Cardiac fibroblast (primary cell): Measurements from ENCODE around the gene MORC2.

Experiments used
- DNase-seq, 2 donors: peaks; one replicate each; pipeline versions ENCODE4 v3.0.0 to v3.0.0-alpha.2; 2010; ENCODE audit warnings: low read depth in 2 of 2
- H3K4me3 ChIP-seq, 2 donors: replicated peaks in 1 of 2; 1 replicate in 1 of 2; 2 replicates in 1 of 2; pipeline ENCODE4 v1.5.1; 2011; ENCODE audit warnings: low read depth in 2 of 2, low read length in 2 of 2, mild to moderate bottlenecking in 2 of 2, moderate library complexity in 1 of 2
- CTCF ChIP-seq: IDR thresholded peaks from one replicate; pipeline ENCODE4 v1.5.1; 2011; ENCODE audit warnings: low read depth, mild to moderate bottlenecking, low read length, inconsistent platforms

Gene MORC2

GRCh38 chr22:30945653-30946052 is 22.9 kb downstream of the MORC2 start:
- no peak for TF ChIP-seq CTCF
- no peak for DNase-seq
- H3K4me3 ChIP-seq = no peak overlapping the region

GRCh38 chr22:30944986-30945385 is 23.6 kb downstream of the MORC2 start:
- no peak for DNase-seq
- H3K4me3 ChIP-seq = no peak overlapping the region
- TF ChIP-seq CTCF = no peak

GRCh38 chr22:30943368-30943767 is 25.2 kb downstream of the MORC2 start:
- TF ChIP-seq CTCF = no peak
- DNase-seq = no peak
- H3K4me3 ChIP-seq = no peak overlapping the region

DNA sequence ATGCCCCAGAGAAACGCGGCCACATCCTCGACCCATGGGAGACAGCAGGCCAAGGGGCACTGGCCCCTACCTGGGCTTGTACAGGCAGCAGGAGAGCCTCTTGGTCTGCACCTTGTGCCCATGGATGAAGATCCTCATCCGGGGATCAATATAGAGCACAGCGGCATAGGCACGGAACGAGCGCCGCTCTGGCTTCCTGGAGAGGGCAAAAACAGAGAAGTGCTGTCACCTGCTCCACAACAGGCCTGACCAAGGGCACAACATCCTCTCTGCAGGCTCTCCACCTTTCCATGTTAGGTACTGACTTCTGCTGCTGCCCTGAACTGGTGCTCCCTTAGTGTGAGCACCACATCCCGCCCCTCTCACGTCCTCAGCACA is 27.2 kb downstream of the MORC2 start:
- TF ChIP-seq CTCF = no peak
- H3K4me3 ChIP-seq = no peak overlapping the region
- no peak for DNase-seq

DNA sequence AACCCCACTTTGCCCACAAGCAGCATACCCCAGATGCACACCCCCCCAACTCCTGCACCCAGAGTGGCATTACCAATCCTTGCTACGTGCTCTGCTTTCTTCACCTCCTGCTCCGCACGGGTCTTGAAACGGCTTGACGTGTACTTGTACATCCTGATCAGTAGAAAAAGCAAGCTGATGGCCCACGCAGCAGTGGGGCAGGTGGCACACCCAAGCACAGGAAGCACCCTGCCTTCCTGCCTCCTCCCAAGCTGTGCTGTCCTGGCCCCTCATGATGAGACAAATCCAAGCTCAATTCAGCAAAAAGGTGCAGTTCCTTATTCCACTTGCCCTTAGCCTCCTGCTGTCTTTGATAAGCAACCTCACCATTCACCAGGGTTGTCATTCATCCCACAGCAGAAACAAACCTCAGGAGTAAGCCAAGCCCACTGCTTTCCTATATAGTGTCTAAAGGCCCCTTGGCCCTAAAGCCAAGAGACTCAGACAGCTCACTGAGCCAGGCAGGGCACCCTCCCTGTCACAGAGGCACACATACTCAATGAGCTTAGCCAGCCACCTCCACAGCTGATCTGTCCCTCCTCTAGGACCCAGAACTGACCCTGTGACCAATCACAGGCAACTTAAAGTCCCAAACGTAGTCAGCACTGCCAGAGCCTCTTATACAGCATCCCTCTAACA is 27.8 kb downstream of the MORC2 start:
- no peak overlapping the region for H3K4me3 ChIP-seq
- no peak for DNase-seq
- no peak for TF ChIP-seq CTCF

DNA sequence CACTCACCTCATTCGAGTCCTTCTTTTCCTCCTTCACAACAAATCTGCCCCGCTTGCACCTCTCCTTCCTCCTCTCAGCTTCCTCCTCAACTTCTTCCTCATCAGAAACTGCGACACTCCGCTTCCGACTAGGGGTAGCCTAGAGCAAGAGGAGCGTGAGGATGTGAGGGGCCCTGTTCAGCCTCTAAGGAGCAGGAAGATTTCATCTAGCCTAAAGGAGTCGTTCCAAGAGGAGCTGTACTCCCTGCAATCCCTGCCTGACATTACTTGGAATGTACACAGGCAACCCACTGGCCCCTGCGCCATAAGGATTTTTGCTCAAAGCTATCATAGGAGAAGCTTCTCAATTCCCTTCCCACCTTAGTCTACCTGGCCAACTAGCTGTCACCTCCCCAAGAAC is 34.5 kb downstream of the MORC2 start:
- no peak overlapping the region for H3K4me3 ChIP-seq
- no peak for DNase-seq
- no peak for TF ChIP-seq CTCF

DNA sequence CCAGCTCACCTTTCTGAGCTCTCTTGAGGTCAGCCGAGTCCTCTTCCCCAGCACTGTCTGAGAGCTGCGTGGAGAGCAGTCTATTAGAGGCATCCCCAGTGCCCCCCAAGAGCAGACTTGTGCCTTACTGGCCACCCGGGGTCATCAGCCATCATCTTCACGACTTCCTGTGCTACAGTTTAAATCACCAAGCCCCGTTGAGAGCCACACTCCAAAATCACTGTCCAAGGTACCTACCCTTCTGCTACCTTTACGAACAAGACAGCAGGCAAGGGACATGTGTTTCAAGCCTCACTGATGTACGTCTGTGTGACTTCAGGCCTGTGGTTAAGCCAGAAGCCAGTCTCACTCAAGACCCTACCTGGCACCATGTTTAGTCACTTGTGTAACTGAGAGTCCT is 35.1 kb downstream of the MORC2 start:
- no peak for DNase-seq
- no peak overlapping the region for H3K4me3 ChIP-seq
- no peak for TF ChIP-seq CTCF
